Large intestine (tissue), 12 donors: ENCODE results near the gene RNF130. TPM values are rescaled to one million over a fixed set of nuclear protein-coding genes. Genes with fewer than 3 reads are reported as not detected.

Experiments
- DNase-seq, 2 donors: peaks; one replicate each; pipeline versions ENCODE4 v3.0.0 to v3.0.0-alpha.2; 2013
- H3K27ac ChIP-seq: one replicate; pipeline ENCODE4 v1.5.1; 2013; ENCODE audit warnings: low read length
- H3K27me3 ChIP-seq: 2 replicates; pipeline ENCODE4 v1.6.1; 2013; ENCODE audit warnings: low read length; ENCODE audit not compliant: control insufficient read depth, insufficient read depth
- H3K36me3 ChIP-seq: 2 replicates; pipeline ENCODE4 v1.6.1; 2013; ENCODE audit warnings: low read length; ENCODE audit not compliant: control insufficient read depth, insufficient read depth
- H3K4me1 ChIP-seq: one replicate; pipeline ENCODE4 v1.6.1; 2013; ENCODE audit warnings: low read length; ENCODE audit not compliant: control insufficient read depth, insufficient read depth
- H3K4me3 ChIP-seq: one replicate; pipeline ENCODE4 v1.5.1; 2013; ENCODE audit warnings: low read length
- H3K9me3 ChIP-seq: one replicate; pipeline ENCODE4 v1.6.1; 2013; ENCODE audit warnings: mild to moderate bottlenecking, low read depth, low read length, moderate library complexity; ENCODE audit not compliant: control insufficient read depth
- WGBS: methylation state at CpG from one replicate; pipeline ENCODE4 v1.1.5; 2013; ENCODE audit warnings: low lambda C conversion rate; ENCODE audit not compliant: insufficient coverage; 5-methylcytosine and 5-hydroxymethylcytosine counted together
- long read RNA-seq, 11 donors: transcript quantifications; one replicate each; lab custom pipeline, GENCODE V29; 2026
- polyA plus RNA-seq: library from polyadenylated mRNA; unstranded; fragments of 120-200 nt; gene quantifications from one replicate; pipeline ENCODE4 v1.2.1, GENCODE V29; 2013

The RNF130 gene
- polyA plus RNA-seq, result 30.4 TPM
- long read RNA-seq, donor 1, transcript RNF130-205 (9 exons, 2,263 nt), result major isoform, 7 of 21 reads
- long read RNA-seq, donor 1, partial matches to known transcripts, result 13 of 21 reads
- long read RNA-seq, donor 1, other reads (novel, unspliced or antisense), result 0 of 21 reads
- long read RNA-seq, donor 2, transcript RNF130-205 (9 exons, 2,263 nt), result major isoform, 17 of 33 reads
- long read RNA-seq, donor 2, partial matches to known transcripts, result 15 of 33 reads
- long read RNA-seq, donor 2, other reads (novel, unspliced or antisense), result 0 of 33 reads
- long read RNA-seq, donor 3, transcript RNF130-205 (9 exons, 2,263 nt), result major isoform, 20 of 22 reads
- long read RNA-seq, donor 3, partial matches to known transcripts, result 0 of 22 reads
- long read RNA-seq, donor 3, other reads (novel, unspliced or antisense), result 0 of 22 reads
- long read RNA-seq, donor 4, partial matches to known transcripts, result 0 of 2 reads
- long read RNA-seq, donor 4, other reads (novel, unspliced or antisense), result 0 of 2 reads
- long read RNA-seq, donor 5, transcript RNF130-205 (9 exons, 2,263 nt), result major isoform, 17 of 30 reads
- long read RNA-seq, donor 5, partial matches to known transcripts, result 13 of 30 reads
- long read RNA-seq, donor 5, other reads (novel, unspliced or antisense), result 0 of 30 reads
- long read RNA-seq, donor 6, transcript RNF130-205 (9 exons, 2,263 nt), result major isoform, 15 of 17 reads
- long read RNA-seq, donor 6, partial matches to known transcripts, result 0 of 17 reads
- long read RNA-seq, donor 6, other reads (novel, unspliced or antisense), result 0 of 17 reads
- long read RNA-seq, donor 7, full-length matches to known transcripts, result 17 of 17 reads
- long read RNA-seq, donor 7, partial matches to known transcripts, result 0 of 17 reads
- long read RNA-seq, donor 7, other reads (novel, unspliced or antisense), result 0 of 17 reads
- long read RNA-seq, donor 8, transcript RNF130-205 (9 exons, 2,263 nt), result major isoform, 14 of 14 reads
- long read RNA-seq, donor 8, partial matches to known transcripts, result 0 of 14 reads
- long read RNA-seq, donor 8, other reads (novel, unspliced or antisense), result 0 of 14 reads
- long read RNA-seq, donor 9, transcript RNF130-205 (9 exons, 2,263 nt), result major isoform, 19 of 20 reads
- long read RNA-seq, donor 9, partial matches to known transcripts, result 0 of 20 reads
- long read RNA-seq, donor 9, other reads (novel, unspliced or antisense), result 0 of 20 reads
- long read RNA-seq, donor 10, transcript RNF130-205 (9 exons, 2,263 nt), result major isoform, 27 of 33 reads
- long read RNA-seq, donor 10, partial matches to known transcripts, result 5 of 33 reads
- long read RNA-seq, donor 10, other reads (novel, unspliced or antisense), result 0 of 33 reads
- long read RNA-seq, donor 11, full-length matches to known transcripts, result 19 of 19 reads
- long read RNA-seq, donor 11, partial matches to known transcripts, result 0 of 19 reads
- long read RNA-seq, donor 11, other reads (novel, unspliced or antisense), result 0 of 19 reads

- no CpG with 5 or more reads among the region's 113 CpGs for WGBS
- H3K4me3 ChIP-seq, result peak within 1 kb of the TSS; percentile 67
- peaks cover 10% of the 10 kb centered on the region for H3K9me3 ChIP-seq
- peaks cover 12% of the 10 kb centered on the region for H3K4me1 ChIP-seq
- peaks cover 9% of the 10 kb centered on the region for H3K27me3 ChIP-seq
- peak; percentile 92 to 97 for DNase-seq
- no peaks in the 10 kb centered on the region for H3K36me3 ChIP-seq
- peak within 1 kb of the TSS; percentile 90 for H3K27ac ChIP-seq
Observed at GRCh38 chr5:180071531-180072255, at the start of gene RNF130. Gene RNF130 (minus strand): TSS chr5:180071759. CDS start chr5:180071702, 57 bp downstream.

- no peak overlapping the region for H3K27ac ChIP-seq
- H3K4me1 ChIP-seq, result no peaks in the 10 kb centered on the region
- no CpG with 5 or more reads among the region's 28 CpGs for WGBS
- no peaks in the 10 kb centered on the region for H3K9me3 ChIP-seq
- no peaks in the 10 kb centered on the region for H3K36me3 ChIP-seq
- H3K4me3 ChIP-seq, result no peak overlapping the region
- no peak for DNase-seq
- H3K27me3 ChIP-seq, result no peaks in the 10 kb centered on the region
Observed at GRCh38 chr5:180120237-180121101, 48.9 kb upstream of the RNF130 start.

- DNase-seq, result no peak
Observed at GRCh38 chr5:180119903-180120236, 48.3 kb upstream of the RNF130 start.

GRCh38 chr5:180119031-180119902 is 47.7 kb upstream of the RNF130 start:
- H3K4me3 ChIP-seq, result no peak overlapping the region
- H3K27ac ChIP-seq, result no peak overlapping the region
- no peaks in the 10 kb centered on the region for H3K4me1 ChIP-seq
- H3K9me3 ChIP-seq, result peaks cover 2% of the 10 kb centered on the region
- no peaks in the 10 kb centered on the region for H3K27me3 ChIP-seq
- WGBS, result no CpG with 5 or more reads among the region's 23 CpGs
- no peak for DNase-seq
- no peaks in the 10 kb centered on the region for H3K36me3 ChIP-seq

More at GRCh38 chr5:180119903-180120236, 48.3 kb upstream of the RNF130 start:
- WGBS, result no CpG with 5 or more reads among the region's 12 CpGs
- Histone ChIP-seq H3K27ac (no peak overlapping the region), H3K27me3 (no peaks in the 10 kb centered on the region), H3K36me3 (no peaks in the 10 kb centered on the region), H3K4me1 (no peaks in the 10 kb centered on the region), H3K4me3 (no peak overlapping the region), H3K9me3 (no peaks in the 10 kb centered on the region)

DNA sequence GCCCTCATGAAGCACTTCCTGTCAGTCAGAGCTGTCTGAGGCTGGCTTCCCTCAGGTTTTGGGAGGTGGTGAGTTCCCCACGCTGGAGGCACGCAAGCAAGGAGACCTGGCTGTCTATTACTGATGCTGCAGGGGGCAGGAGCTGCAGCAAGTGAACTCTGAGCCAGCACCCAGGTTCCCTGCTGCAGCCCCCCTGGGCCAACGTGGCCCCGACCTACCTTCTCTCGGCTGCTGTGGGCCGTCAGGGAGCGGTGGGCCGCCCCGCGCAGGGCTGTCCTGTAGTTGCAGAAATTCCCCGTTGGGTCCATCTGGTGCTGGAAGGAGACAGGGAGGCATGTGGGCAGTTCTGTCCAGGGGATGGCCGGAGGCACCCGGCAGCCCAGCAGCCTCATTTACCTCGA is 46.8 kb upstream of the RNF130 start:
- H3K9me3 ChIP-seq, result peaks cover 2% of the 10 kb centered on the region
- no peaks in the 10 kb centered on the region for H3K27me3 ChIP-seq
- no peak overlapping the region for H3K4me3 ChIP-seq
- no peak for DNase-seq
- H3K27ac ChIP-seq, result no peak overlapping the region
- WGBS, result no CpG with 5 or more reads among the region's 14 CpGs
- H3K36me3 ChIP-seq, result no peaks in the 10 kb centered on the region
- H3K4me1 ChIP-seq, result no peaks in the 10 kb centered on the region

- 80% methylated on average over 1 of the region's 14 CpGs for WGBS
- Histone ChIP-seq H3K4me3 (no peak overlapping the region), H3K9me3 (peaks cover 2% of the 10 kb centered on the region), H3K27ac (no peak overlapping the region), H3K27me3 (no peaks in the 10 kb centered on the region), H3K36me3 (no peaks in the 10 kb centered on the region), H3K4me1 (no peaks in the 10 kb centered on the region)
- no peak for DNase-seq
Observed at GRCh38 chr5:180117000-180117725, 45.6 kb upstream of the RNF130 start.

DNA sequence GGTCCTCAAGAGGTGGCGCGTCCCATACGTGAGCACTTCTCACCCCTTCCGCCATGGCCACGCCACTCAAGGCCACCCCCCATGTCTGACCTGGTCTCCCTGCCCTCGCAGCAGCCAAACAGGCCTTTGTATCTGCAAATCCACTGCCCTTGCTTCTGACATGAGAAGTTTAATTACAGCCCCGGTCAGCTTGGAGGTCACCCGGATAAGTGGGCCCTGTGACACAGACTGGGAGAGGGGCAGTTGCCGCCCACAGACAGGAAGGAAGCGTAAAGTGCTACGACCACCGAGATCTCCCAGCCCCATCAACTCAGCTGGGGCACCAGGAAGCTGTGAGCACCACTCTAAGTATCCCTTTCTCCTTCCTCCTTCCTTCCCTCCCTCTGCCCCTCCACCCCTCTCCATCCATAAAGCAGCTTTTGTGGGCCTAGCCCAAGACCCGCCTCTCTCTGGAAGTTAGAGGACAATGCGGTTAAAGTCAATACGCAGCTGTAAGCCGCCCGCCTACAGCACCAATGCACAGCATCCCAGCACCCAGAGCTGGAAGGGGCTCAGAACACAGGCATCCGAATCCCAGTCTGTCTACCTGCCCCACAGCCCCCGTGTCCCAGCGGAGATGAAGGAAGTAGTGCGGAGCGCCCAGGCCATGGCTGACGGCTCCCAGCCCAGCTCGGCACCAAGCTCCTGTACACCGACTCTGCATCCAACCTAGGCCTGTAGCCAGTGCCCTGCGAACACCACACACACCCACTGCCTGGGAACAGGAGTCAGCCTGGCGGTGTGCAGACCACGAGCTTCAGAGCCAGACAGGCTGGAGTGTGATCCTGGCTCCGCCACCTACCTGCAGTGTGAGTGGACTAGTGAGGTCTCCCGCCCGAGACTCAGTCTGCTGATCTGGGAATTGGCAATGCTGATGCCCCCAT is 44.8 kb upstream of the RNF130 start:
- Histone ChIP-seq H3K4me1 (no peaks in the 10 kb centered on the region), H3K4me3 (no peak overlapping the region), H3K36me3 (no peaks in the 10 kb centered on the region), H3K27ac (no peak overlapping the region), H3K9me3 (peaks cover 2% of the 10 kb centered on the region), H3K27me3 (no peaks in the 10 kb centered on the region)
- no peak for DNase-seq
- WGBS, result no CpG with 5 or more reads among the region's 31 CpGs
